ENCODE data around the gene C10orf53.

C10orf53 gene

DNA sequence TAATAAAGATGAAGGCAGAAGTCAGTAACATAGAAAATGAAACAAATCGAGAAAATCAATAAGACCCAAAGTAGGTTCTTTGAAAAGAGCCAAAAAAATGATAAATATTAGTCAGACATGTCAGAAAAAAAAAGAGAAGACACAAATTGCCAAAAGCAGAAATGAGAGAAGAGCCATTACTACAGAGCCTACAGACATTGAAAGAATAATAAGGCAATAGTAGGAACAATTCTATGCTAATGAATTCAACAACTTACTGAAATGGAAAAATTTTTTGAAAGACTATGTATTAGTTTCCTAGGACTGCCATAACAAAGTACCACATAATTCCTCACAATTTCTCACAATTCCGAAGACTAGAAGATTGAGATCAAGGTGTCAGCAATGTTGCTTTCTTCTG is 47.1 kb downstream of the C10orf53 start:
- H3K9me3 ChIP-seq (ENCODE audit: control insufficient read depth, insufficient read depth, low read length): no peaks in the 10 kb centered on the region
- H3F3A ChIP-seq (ENCODE audit: control insufficient read depth, insufficient read depth): no peaks in the 10 kb centered on the region
- H3K4me1 ChIP-seq (ENCODE audit: control insufficient read depth, low read length): no peaks in the 10 kb centered on the region
- no peaks in the 10 kb centered on the region for H3K79me2 ChIP-seq (ENCODE audit: control insufficient read depth, low read length)
- no peak for TF ChIP-seq EZH2phosphoT487 (IDR thresholded peaks at IDR 0.05; ENCODE audit: borderline replicate concordance, low read length)
- TF ChIP-seq, protein P1, sequence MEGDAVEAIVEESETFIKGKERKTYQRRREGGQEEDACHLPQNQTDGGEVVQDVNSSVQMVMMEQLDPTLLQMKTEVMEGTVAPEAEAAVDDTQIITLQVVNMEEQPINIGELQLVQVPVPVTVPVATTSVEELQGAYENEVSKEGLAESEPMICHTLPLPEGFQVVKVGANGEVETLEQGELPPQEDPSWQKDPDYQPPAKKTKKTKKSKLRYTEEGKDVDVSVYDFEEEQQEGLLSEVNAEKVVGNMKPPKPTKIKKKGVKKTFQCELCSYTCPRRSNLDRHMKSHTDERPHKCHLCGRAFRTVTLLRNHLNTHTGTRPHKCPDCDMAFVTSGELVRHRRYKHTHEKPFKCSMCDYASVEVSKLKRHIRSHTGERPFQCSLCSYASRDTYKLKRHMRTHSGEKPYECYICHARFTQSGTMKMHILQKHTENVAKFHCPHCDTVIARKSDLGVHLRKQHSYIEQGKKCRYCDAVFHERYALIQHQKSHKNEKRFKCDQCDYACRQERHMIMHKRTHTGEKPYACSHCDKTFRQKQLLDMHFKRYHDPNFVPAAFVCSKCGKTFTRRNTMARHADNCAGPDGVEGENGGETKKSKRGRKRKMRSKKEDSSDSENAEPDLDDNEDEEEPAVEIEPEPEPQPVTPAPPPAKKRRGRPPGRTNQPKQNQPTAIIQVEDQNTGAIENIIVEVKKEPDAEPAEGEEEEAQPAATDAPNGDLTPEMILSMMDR (IDR thresholded peaks at IDR 0.05; ENCODE audit: low read depth, low read length, poor library complexity, severe bottlenecking): no peak
- no peak overlapping the region for H3K27ac ChIP-seq (ENCODE audit: low read depth, low read length)
- no peaks in the 10 kb centered on the region for H3K27me3 ChIP-seq (ENCODE audit: control insufficient read depth, low read length)
- H3K36me3 ChIP-seq (ENCODE audit: control insufficient read depth, low read length): no peaks in the 10 kb centered on the region
- no peak overlapping the region for H3K4me2 ChIP-seq (ENCODE audit: low read length)
- no peaks in the 10 kb centered on the region for H3K9me2 ChIP-seq (replicated peaks; ENCODE audit: control insufficient read depth, low read length)
- H3K4me3 ChIP-seq (ENCODE audit: low read length): no peak overlapping the region
- no peaks in the 10 kb centered on the region for H4K20me1 ChIP-seq (ENCODE audit: control insufficient read depth, insufficient read depth, low read depth, low read length)

DNA sequence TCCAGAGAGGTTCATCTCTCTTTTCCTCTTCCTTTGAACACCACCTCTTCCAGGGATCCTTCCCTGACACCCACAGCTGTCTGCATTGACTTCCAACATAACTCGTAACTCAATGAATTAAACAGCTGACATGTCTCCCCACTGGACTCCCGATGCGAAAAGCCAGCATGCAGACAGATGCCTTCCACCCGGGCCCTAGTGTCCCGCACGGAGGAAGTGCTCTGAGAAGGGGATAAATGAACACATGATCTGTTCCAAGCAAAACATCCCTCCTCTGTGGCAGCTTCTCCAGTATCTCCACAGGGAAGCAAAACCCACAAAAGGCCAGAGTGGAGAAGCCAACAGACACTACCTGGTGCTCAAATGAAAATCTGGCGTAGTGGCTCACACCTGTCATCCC is 54.4 kb downstream of the C10orf53 start:
- no peak overlapping the region for H3K4me3 ChIP-seq (ENCODE audit: low read length)
- H3K9me3 ChIP-seq (ENCODE audit: control insufficient read depth, insufficient read depth, low read length): no peaks in the 10 kb centered on the region
- no peak overlapping the region for H3K27ac ChIP-seq (ENCODE audit: low read depth, low read length)
- no peaks in the 10 kb centered on the region for H3K79me2 ChIP-seq (ENCODE audit: control insufficient read depth, low read length)
- no peak for TF ChIP-seq EZH2phosphoT487 (IDR thresholded peaks at IDR 0.05; ENCODE audit: borderline replicate concordance, low read length)
- TF ChIP-seq, protein P1 (IDR thresholded peaks at IDR 0.05; ENCODE audit: low read depth, low read length, poor library complexity, severe bottlenecking): no peak
- no peaks in the 10 kb centered on the region for H3F3A ChIP-seq (ENCODE audit: control insufficient read depth, insufficient read depth)
- H4K20me1 ChIP-seq (ENCODE audit: control insufficient read depth, insufficient read depth, low read depth, low read length): no peaks in the 10 kb centered on the region
- H3K36me3 ChIP-seq (ENCODE audit: control insufficient read depth, low read length): no peaks in the 10 kb centered on the region
- no peaks in the 10 kb centered on the region for H3K27me3 ChIP-seq (ENCODE audit: control insufficient read depth, low read length)
- no peak overlapping the region for H3K4me2 ChIP-seq (ENCODE audit: low read length)
- H3K4me1 ChIP-seq (ENCODE audit: control insufficient read depth, low read length): no peaks in the 10 kb centered on the region
- H3K9me2 ChIP-seq (replicated peaks; ENCODE audit: control insufficient read depth, low read length): no peaks in the 10 kb centered on the region

DNA sequence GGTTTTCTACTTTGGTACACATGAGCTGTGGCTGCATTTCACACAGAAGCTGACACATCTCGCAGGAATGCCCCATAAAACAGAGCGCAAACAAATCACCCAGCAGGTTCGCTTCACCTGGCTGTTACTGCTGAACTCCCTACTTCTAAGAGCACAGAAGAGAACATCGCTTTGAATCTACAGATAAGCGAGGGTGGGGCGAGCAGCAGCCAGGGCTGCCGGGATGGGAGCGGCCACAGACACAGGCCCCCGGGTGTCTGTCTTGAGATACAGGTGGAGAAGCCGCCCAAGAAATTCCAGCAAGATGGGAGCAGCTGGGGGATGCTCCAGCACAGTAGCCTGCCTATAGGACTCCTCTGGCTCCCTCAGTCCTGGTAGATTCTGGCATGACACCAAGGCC is 55.2 kb downstream of the C10orf53 start:
- no peak overlapping the region for H3K27ac ChIP-seq (ENCODE audit: low read depth, low read length)
- H4K20me1 ChIP-seq (ENCODE audit: control insufficient read depth, insufficient read depth, low read depth, low read length): no peaks in the 10 kb centered on the region
- H3K4me1 ChIP-seq (ENCODE audit: control insufficient read depth, low read length): no peaks in the 10 kb centered on the region
- no peaks in the 10 kb centered on the region for H3K79me2 ChIP-seq (ENCODE audit: control insufficient read depth, low read length)
- H3K4me3 ChIP-seq (ENCODE audit: low read length): no peak overlapping the region
- no peak overlapping the region for H3K4me2 ChIP-seq (ENCODE audit: low read length)
- H3K9me2 ChIP-seq (replicated peaks; ENCODE audit: control insufficient read depth, low read length): no peaks in the 10 kb centered on the region
- H3K27me3 ChIP-seq (ENCODE audit: control insufficient read depth, low read length): no peaks in the 10 kb centered on the region
- H3F3A ChIP-seq (ENCODE audit: control insufficient read depth, insufficient read depth): no peaks in the 10 kb centered on the region
- no peak for TF ChIP-seq EZH2phosphoT487 (IDR thresholded peaks at IDR 0.05; ENCODE audit: borderline replicate concordance, low read length)
- TF ChIP-seq, protein P1 (IDR thresholded peaks at IDR 0.05; ENCODE audit: low read depth, low read length, poor library complexity, severe bottlenecking): no peak
- no peaks in the 10 kb centered on the region for H3K36me3 ChIP-seq (ENCODE audit: control insufficient read depth, low read length)
- H3K9me3 ChIP-seq (ENCODE audit: control insufficient read depth, insufficient read depth, low read length): no peaks in the 10 kb centered on the region

DNA sequence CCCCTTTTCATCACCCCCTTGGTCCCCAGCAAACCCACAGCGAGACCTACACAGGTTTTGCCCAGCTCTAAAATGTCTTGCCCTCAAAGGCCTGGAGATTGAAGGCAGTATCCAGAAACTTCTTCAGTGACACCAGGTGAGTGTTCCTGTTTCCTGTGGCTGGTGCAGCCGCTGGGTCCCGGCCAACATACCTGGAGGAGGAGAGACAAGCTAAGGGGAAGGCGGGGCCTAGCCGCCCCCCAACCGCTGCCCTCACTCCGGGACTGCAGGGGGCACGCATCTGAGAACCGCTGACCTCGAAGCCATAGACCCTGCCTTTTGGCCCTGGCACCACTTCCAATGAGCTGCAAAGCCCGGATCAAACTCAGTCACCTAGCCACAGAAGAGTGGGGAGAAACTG is 55.7 kb downstream of the C10orf53 start:
- no peak overlapping the region for H3K27ac ChIP-seq (ENCODE audit: low read depth, low read length)
- TF ChIP-seq EZH2phosphoT487 (IDR thresholded peaks at IDR 0.05; ENCODE audit: borderline replicate concordance, low read length): no peak
- TF ChIP-seq, protein P1 (IDR thresholded peaks at IDR 0.05; ENCODE audit: low read depth, low read length, poor library complexity, severe bottlenecking): no peak

More for the DNA sequence above, 55.7 kb downstream of the C10orf53 start:
- no peaks in the 10 kb centered on the region for H3K9me2 ChIP-seq (replicated peaks; ENCODE audit: control insufficient read depth, low read length)
- no peaks in the 10 kb centered on the region for H3K36me3 ChIP-seq (ENCODE audit: control insufficient read depth, low read length)
- no peaks in the 10 kb centered on the region for H3K4me1 ChIP-seq (ENCODE audit: control insufficient read depth, low read length)
- no peaks in the 10 kb centered on the region for H3K27me3 ChIP-seq (ENCODE audit: control insufficient read depth, low read length)
- no peak overlapping the region for H3K4me2 ChIP-seq (ENCODE audit: low read length)
- no peak overlapping the region for H3K4me3 ChIP-seq (ENCODE audit: low read length)
- no peaks in the 10 kb centered on the region for H3K9me3 ChIP-seq (ENCODE audit: control insufficient read depth, insufficient read depth, low read length)
- H3F3A ChIP-seq (ENCODE audit: control insufficient read depth, insufficient read depth): no peaks in the 10 kb centered on the region
- no peaks in the 10 kb centered on the region for H4K20me1 ChIP-seq (ENCODE audit: control insufficient read depth, insufficient read depth, low read depth, low read length)
- no peaks in the 10 kb centered on the region for H3K79me2 ChIP-seq (ENCODE audit: control insufficient read depth, low read length)

All from DOHH2 (cell line).